H1 (cell line): ENCODE data around the gene NFAM1.

Source experiments
- CHD1 ChIP-seq: IDR thresholded peaks from 2 replicates; pipeline ENCODE4 v1.6.1; 2012; ENCODE audit warnings: low read depth, low read length, improper control_type of control experiment
- EGR1 ChIP-seq: IDR thresholded peaks from 2 replicates; pipeline ENCODE4 v1.6.1; 2011; ENCODE audit warnings: low read depth, low read length, borderline replicate concordance
- EP300 ChIP-seq, 2 experiments: IDR thresholded peaks; 1 replicate in 1 of 2; 2 replicates in 1 of 2; pipeline ENCODE4 v1.6.1; 2011 to 2012; ENCODE audit warnings: low read depth in 2 of 2, low read length in 2 of 2, mild to moderate bottlenecking in 2 of 2, borderline replicate concordance in 1 of 2, inconsistent platforms in 1 of 2, moderate library complexity in 1 of 2
- JUND ChIP-seq: IDR thresholded peaks from 2 replicates; pipeline ENCODE4 v1.6.1; 2011; ENCODE audit warnings: mild to moderate bottlenecking, improper control_type of control experiment, low read length
- MAFK ChIP-seq: IDR thresholded peaks from 2 replicates; pipeline ENCODE4 v1.6.1; 2012; ENCODE audit warnings: low read depth, mild to moderate bottlenecking, improper control_type of control experiment, low read length
- RAD21 ChIP-seq, 2 experiments: IDR thresholded peaks in 1 of 2; conservative IDR thresholded peaks in 1 of 2; 2 replicates each; pipeline ENCODE4 v1.6.1; 2011; ENCODE audit warnings: low read depth in 2 of 2, low read length in 2 of 2, improper control_type of control experiment in 1 of 2, inconsistent platforms in 1 of 2, mild to moderate bottlenecking in 1 of 2, moderate library complexity in 1 of 2
- RFX5 ChIP-seq: IDR thresholded peaks from 2 replicates; pipeline ENCODE4 v1.6.1; 2011; ENCODE audit warnings: low read depth, low read length, improper control_type of control experiment, borderline replicate concordance
- TAF1 ChIP-seq: IDR thresholded peaks from 2 replicates; pipeline ENCODE4 v1.6.1; 2011; ENCODE audit warnings: mild to moderate bottlenecking, low read depth, low read length
- YY1 ChIP-seq: IDR thresholded peaks from 2 replicates; pipeline ENCODE4 v1.6.1; 2011; ENCODE audit warnings: low read depth, mild to moderate bottlenecking, low read length
- TF ChIP-seq, protein P1 (sequence below): IDR thresholded peaks from 2 replicates; pipeline ENCODE4 v1.6.1; 2011; ENCODE audit warnings: low read length, improper control_type of control experiment
- TF ChIP-seq, protein P2 (sequence below): IDR thresholded peaks from 2 replicates; pipeline ENCODE4 v1.6.1; 2012; ENCODE audit warnings: inconsistent platforms

DNA sequence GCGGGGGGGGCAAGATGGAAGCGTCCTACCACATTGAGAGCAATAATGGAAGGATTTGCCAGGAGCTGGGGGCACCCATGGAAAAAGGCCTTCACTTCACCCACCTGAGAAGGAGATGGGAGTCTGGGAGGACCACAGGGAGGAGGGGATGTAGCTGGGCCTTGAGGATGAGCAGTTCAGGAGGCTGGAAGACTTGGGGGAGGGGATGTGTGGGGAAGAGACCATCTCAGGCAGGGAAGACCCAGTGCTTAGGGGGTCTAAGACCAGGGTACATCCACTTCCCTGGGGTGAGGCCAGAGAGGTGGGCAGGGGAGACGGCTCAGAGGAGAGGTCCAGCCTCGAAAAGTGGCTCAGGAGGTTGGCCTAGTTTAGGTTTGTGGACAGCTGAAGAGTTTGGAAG is 90.4 kb downstream of the NFAM1 start:
- TF ChIP-seq EP300 (IDR thresholded peaks at IDR 0.05; ENCODE audit: borderline replicate concordance in 1 of 2, low read depth in 2 of 2, low read length in 2 of 2) = no peak
- TF ChIP-seq, protein P1, sequence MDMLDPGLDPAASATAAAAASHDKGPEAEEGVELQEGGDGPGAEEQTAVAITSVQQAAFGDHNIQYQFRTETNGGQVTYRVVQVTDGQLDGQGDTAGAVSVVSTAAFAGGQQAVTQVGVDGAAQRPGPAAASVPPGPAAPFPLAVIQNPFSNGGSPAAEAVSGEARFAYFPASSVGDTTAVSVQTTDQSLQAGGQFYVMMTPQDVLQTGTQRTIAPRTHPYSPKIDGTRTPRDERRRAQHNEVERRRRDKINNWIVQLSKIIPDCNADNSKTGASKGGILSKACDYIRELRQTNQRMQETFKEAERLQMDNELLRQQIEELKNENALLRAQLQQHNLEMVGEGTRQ = no peak
- no peak for TF ChIP-seq CHD1
- no peak for TF ChIP-seq MAFK
- TF ChIP-seq EGR1 = no peak
- TF ChIP-seq RAD21 (IDR thresholded peaks at IDR 0.05 in 1 of 2, conservative IDR thresholded peaks at IDR 0.05 in 1 of 2; ENCODE audit: low read depth in 2 of 2, low read length in 2 of 2) = no peak
- no peak for TF ChIP-seq JUND
- no peak for TF ChIP-seq RFX5
- TF ChIP-seq, protein P2, sequence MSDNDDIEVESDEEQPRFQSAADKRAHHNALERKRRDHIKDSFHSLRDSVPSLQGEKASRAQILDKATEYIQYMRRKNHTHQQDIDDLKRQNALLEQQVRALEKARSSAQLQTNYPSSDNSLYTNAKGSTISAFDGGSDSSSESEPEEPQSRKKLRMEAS = no peak
- no peak for TF ChIP-seq YY1
- TF ChIP-seq TAF1 = no peak
